ENCODE data around the gene OTOS.

OTOS gene

DNA sequence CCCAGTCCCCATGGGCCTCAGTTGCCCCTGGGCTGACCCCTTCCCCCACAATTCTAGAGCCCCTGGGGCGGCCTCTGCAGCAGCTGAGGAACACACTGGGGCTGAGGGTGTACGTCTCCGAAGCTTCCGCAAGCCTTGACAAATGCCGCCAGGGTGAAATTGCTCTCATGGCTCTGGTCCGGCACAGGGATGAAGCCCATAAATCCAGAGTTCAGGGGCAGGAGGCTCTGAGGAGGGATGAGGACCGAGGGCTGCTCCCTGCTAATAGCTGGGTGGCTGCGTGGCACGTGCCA lies 27.1 kb upstream of the OTOS start:
- no peak for DNase-seq (ENCODE audit: low spot score)

DNA sequence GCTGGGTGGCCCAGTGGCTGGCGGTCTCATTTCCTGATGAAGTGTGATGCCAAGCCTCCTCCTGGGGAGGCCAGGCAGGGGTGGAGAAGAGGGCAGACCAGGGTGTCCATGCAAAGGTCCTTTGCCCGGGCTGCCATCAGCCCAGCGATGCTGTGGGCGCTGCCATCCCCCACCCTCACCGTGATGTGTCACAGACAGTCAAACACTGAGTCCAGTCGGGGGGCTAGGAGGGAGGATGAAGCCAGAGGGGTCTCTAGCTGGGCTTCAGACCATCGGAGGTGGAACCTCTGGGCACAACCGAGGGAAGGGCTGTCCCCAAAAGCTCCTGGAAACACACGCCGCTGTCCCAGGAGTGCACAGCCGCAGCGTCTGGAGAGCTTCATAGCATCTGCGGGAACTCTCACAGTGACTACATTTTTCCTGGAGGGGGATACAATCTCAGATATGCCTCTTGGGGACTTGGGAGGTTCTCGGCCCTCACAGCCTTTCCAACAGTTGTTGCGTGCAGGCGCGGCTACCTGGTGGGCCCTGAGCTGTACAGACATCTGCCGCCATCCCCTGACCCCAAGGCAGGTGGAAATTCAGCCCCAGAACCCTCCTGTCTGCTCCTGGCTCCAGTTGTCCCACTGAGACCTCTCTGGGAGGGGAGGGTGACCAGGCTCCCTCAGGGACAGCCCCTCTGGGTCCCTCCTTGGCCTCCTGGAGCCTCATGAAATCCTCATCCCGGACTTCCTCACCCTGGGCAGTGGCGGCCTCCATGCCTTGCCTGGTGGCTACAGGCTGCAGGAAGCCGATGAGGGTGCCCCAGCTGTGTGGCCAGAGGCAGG lies 26.5 kb upstream of the OTOS start:
- no peak for DNase-seq (ENCODE audit: low spot score)

DNA sequence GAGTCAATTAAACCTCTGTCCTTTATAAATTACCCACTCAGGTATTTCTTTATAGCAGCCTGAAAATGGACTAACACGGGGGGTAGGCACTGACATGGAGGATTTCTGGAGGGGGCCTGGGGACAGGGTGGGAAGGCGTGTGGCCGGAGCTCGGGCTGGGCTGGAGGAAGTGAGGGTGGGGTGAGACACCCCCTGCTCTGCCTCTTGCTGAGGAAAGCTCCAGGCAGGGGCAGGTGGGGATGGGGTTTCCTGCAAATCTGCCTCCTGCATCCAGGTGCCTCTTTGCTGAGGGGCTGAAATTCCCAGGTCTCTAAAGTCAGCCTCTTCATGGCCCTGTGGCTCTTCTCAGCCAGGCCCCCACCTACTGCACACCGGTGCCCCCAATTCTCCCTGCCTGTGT lies 25.7 kb upstream of the OTOS start:
- no peak for DNase-seq (ENCODE audit: low spot score)

DNA sequence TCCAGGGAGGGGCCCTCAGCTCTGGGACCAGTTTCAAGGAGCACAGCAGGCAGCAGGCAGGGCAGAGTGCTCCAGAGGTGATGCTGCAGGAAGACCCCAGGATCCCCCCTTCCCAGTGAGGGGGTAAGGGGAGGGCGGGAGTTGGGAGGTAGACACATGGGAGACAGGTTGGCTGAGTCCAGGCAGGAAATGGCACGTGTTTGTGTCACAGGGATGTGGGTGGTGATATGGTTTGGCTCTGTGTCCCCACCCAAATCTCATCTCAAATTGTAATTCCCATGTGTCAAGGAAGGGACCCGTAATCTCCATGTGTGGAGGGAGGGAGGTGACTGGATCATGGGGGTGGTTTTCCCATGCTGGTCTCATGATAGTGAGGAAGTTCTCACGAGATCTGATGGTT lies 25.2 kb upstream of the OTOS start:
- no peak for DNase-seq (ENCODE audit: low spot score)

DNA sequence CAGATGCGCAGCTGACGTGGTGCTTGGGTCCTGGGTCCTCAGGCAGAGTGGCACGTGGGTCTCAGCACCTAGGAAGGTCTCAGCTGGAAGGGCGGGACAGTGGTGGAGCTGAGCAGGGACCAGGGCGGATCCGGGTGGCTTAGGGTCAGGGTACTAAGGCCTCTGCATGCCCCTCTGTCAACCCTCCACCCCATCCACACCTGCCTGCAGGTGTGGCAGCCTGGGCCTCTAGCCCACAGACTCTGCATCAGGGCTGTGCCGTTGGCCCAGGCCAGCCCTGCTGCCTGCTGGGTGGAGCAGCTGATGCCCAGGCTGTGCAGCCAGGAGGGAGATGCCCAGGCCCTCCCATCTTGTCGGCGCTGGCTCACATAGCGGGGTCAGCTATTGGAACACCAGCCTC lies 24.6 kb upstream of the OTOS start:
- no peak for DNase-seq (ENCODE audit: low spot score)

DNA sequence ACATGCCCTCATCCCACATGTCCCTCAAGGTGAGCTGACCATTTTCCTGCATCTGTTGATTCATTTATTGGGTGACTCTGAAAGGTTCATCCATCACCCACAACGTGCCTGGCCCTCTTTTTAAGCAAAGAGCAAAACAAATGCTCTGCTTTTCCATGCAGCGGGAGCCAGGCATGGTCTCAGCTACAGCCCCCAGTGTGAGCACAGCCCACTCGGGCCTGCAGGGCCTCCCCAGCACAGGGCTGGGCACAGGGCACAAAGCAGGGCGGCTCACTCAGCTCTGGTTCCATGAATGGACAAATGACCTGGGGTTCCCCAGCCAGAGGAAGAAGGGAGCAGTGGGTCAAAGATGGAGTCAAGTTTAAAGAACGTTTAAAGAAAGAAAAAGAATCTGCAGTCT lies 24.1 kb upstream of the OTOS start:
- no peak for DNase-seq (ENCODE audit: low spot score)

DNA sequence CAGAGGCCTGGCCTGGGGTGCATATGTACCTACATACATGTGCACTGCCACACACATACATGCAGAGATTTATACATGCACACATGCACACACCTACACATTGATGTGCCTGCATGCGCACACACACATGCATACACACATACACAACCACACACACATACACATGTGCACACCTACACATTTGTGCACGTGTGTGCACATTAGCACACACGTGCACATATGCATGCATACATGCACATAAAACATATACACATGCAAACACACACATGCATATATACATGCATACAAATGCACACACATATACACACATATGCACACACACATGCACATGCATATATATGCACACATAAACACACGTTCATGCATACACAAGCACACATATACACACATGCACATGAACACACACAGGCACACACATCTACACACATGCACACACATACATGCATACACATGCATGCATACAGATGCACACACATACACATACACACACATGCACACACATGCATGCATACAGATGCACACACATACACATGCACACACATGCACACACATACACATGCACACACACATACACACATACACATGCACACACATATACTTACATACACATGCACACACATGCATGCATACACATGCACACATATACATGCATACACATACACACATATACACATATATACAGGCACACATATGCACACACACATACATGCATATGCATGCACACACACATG lies 23.6 kb upstream of the OTOS start:
- no peak for DNase-seq (ENCODE audit: low spot score)

DNA sequence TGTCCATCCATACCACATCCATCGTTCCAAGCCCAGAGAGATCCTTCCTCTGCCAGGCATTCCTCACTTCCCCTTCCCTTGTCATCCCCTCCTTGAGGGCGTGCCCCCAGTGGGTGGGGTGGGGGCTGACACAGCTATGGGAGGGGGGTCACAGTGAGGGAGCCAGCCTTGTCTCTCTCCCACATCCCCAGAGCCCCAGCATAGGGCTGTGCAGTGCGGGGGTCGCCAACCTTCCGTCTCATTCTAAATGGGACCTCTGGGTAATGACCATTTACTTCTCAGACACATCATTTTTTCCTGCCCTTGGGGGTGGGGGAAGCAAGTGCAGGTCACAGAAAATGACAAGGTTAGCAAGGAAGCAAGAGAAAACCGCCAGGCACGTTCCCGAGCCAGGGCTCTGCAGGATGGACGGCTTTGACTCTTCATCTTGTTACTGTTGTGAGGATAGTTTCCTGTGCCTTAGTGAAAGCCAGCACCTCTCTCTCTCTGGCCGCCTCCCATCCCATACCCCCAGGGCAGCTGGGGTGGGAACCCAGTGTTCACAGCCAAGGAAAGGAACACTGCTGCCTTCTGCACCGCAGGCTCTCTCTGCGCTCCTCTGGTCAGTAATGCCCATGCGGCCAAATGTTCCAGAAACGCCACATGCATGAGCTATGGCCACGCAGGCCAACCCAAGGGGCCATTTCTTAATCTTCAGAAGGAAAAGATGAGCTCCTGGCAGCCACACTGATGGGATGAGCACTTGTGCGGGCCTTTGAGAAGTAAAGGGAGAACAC lies 22.7 kb upstream of the OTOS start:
- no peak for DNase-seq (ENCODE audit: low spot score)

DNA sequence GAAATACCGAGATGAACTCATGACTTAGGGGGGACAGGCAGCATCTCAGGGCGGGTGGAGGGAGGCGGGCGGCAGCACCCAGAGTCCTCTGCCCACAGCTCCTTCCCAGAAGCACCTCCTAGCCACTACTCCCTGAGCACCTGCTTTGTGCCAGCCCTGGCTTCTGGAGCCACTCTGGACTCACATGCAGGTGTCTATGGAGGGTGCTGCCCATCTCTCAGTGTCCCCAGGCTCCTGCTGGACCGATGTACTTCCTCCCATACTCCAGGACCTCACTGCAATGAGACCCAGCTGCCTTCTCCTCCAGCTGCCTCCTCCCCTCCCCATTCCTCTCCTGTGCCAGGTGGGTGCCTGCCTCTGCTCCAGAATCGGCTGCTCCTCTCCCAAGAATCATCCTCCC lies 22.1 kb upstream of the OTOS start:
- no peak for DNase-seq (ENCODE audit: low spot score)

DNA sequence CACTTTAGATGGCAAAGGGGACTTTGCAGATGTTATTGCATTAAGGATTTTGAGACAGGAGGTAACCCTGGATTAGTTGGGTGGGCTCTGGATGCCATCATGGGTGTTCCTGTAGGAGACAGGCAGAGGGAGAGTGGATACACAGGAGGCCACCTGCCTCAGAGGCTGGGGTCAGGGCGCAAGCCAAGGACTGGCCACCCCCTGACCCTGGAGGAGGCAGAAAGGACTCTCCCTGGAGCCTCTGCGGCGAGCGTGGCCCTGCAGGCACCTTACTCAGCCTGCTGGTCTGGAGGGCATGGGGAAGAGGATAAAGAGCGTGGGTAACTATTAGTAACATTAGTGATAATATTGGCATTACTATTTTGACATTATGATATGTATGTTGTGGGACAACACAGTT lies 21.6 kb upstream of the OTOS start:
- DNase-seq (ENCODE audit: low spot score) = no peak

DNA sequence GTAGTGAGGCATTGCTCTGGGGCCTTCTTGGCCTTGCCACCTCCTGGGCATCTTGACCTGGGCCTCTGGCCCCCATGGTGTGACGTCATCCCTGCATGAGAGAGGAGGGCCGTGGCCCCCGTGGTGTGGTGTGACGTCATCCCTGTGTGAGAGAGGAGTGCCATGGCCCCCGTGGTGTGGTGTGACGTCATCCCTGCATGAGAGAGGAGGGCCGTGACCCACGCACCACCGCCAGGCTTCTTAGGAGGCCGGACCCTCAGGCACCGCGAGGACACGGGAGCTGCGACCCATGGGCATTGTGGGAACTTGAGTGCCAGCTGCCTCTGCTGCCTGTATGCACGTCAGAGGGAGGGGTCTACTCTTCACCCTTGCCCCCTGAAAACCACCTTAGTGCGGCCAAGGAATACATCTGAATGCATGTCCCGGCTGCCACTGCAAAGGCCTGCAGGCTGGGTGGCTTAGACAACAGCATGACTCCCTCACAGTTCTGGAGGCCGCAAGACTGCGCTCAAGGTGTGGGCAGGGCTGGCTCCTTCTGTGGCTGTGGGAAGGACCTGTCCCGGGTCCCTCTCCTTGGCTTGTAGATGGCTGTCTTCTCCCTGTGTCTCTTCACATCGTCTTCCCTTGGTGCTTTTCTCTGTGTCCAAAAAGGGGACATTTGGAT lies 20.8 kb upstream of the OTOS start:
- DNase-seq (ENCODE audit: low spot score) = no peak

DNA sequence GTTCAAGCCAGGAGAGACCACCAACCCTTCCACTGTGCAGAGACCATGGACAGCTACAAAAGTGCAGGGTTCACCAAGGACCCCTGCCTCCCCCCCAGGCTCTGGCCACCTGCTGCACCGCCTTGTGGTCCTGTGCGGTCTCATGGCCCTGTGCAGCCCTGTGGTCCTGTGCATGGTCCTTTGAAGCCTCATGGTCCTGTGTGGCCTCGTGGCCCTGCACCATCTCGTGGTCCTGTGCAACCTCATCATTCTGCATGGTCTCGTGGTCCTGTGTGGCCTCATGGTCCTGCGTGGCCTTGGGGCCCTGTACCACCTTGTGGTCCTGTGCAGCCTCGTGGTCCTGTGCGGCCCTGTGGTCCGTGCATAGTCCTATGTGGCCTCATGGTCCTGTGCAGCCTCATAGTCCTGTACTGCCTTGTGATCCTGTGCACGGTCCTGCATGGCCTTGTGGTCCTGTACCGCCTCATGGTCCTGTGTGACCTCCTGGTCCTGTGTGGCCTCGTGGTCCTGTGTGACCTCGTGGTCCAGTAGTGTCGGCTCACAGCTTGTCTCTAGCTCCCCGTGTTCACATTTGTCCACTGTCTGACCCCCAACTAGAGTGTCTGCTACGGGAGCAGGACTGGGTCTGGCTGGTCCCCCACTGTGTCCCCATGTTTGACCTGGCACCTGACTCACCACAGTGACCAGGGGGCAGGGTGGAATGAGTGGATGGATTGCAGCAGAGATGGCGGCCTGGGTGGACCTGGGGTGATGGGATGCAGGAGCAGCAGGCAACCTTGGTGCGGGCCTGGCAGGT lies 20.0 kb upstream of the OTOS start:
- DNase-seq (ENCODE audit: low spot score) = no peak

DNA sequence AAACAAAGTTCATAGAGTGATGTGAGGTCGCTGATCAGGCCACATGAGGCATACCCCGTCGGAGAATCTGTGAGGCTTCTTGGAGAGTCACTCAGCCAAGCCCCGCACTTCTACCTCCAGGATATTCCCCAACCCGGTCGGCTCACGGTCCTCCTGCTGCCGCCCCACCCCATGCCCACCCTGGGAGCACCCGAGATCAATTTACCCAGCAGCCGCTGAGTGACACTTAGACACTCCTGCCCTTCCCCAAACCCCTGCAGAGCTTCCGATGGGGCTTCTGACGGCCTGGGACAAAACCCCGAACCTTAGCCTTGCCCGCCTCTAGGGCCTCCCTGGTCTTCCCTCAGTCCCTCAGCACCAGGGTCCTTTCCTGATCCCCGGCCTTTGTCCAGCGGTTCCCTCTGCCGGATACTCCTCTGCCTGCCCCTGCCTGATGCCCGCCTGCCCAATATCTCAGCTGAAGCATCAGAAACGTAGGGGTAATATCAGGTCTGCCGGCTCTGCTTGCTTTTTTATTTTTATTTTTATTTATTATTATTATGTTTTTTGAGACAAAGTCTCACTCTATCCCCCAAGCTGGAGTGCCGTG lies 18.9 kb upstream of the OTOS start:
- no peak for DNase-seq (ENCODE audit: low spot score)

DNA sequence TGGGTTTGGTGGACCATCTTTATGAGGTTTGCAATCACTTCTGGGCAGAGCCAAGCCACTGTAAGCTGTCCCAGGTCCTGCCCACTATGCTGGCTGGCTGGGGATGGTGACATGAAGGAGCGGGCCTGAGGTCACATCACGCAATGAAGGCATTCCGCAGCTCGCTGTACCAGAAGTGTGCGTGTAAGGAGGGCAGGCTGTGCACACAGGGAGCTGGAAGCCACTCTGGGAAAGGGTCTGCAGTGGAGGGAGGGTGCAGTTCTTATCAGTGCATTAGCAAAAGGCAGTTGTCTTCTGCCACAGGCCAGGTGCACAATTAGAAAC lies 16.7 kb upstream of the OTOS start:
- no peak for DNase-seq (ENCODE audit: low spot score)

DNA sequence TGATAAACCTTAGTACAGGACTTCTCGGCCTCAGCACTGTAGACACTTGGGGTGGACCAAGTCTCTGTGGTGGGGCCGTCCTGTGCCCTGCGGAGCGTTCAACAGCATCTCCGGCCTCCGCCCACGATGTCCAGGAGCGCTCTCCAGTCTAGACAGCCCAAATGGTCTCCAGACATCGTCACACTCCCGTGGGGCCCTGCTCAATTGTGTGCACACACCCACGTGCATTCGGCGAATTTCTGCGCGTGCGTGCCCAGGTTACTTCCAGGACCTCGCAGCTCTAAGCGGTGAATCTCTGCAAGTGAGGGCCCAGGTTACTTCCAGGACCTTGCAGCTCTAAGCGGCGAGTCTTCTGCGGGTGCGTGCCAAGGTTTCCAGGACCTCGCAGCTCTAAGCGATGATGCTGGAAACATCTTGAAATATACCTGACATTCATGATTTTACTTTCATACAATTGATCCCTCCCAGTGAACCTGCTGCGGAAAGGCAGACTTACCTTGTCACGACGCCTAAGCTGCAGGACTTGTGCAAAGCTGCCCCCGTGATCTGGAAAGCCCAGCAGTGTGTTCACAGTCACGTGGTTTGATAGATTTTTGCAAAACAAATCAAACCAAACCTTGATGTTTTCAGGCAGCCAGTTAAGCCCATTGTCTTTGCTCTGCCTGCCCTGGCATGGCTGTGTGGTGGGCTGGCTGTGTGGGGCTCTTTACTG lies 16.1 kb upstream of the OTOS start:
- no peak for DNase-seq (ENCODE audit: low spot score)

DNA sequence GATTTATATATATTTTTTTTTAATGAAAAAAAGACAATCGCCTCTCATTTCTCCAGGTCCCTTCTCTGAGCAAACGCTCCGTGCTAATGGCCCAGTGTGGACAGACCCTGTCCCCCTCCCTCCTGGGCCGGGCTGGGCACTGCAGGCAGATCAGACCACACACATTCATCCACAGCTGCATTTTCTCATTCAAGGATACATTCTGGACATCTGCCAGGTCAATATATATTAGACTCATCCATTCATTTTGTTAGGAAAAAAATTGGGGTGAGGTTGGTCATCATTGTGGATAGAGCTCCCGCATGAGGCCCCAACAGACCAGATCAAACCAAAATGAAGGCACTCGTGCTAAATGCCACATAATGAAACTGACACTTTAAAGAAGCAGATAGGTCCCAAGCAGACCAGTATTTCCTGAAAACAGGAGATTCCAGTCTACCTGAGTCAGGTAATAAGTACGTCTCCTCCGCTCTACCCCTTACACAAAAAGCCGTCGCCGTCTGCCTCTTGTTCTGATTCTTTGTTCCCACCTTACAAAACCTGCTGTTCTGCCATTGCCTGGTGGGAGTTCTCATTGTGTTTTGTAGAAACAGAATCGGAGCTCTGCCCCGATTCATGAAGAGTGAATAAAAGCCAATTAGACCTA lies 15.4 kb upstream of the OTOS start:
- no peak for DNase-seq (ENCODE audit: low spot score)

DNA sequence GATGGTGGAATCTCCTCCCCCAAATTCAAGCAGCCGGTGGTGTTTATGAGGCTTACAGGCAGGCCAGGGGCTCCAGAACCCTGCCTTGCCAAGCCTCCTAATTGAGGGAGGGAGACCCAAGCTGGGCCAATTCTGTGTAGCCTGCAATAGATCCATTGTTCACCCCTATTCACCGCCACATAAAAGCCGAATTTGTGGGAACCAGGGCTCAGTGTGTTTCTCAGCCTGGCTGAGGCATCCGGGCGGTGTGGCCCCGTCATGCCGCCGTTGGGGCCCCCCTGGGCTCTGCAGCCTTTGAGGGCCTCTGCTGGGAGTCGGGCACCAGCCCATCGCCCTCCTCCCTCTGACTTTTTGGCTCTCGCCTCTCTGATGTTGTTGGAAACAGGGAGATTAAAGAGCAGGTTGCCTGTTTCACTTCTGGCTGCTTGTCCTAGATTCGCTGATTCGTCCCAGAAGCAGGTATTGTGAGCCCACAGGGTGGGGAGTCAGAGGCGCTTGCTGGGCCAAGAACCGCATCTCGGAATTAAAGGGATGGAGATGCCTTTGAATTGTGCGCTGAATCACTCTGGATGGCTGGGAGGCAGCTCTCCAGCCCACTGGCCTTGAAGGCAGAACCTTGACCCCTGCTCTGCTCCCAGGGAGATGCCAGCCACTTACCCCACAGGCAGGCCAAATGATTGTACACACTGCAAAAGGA lies 14.7 kb upstream of the OTOS start:
- no peak for DNase-seq (ENCODE audit: low spot score)

DNA sequence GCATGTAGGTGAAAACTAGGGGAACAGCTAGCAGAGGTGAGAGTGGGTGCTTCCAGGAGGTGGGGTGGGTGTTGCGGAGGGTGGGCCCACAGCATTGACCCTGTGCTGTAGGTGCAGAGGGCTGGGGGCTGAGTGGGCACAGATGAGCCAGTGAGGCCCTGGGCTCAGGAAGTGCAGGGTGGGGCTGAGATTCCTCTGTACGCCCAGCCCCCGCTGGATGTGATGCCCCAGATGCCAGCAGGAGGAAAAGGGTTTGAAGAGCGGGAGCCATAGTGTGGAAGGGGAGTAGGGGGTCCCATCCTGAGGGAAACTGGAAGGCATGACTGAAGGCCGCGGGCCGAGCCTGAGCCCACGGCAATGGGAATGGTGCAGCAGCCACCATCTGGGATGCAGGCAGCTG lies 14.1 kb upstream of the OTOS start:
- no peak for DNase-seq (ENCODE audit: low spot score)

DNA sequence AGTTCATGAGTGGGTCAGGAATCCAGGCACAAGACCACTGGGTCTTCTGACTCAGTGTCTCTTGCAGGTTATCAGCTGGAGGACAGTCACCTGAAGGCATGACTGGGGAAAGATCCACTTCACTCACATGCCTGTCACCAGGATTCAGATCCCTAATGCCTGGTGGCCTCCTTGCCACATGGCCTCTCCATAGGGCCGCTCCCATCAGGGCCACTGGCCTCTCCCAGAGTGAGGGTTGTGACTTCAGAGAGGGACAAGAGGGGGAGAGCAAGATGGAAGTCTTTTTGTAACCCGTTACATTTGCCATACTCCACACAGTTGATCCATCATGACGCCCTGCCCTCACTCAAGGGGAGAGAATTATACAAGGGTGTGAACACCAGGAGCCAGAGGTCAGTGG lies 13.0 kb upstream of the OTOS start:
- no peak for DNase-seq (ENCODE audit: low spot score)

Measured in hematopoietic multipotent progenitor cell treated with erythropoietin and hydrocortisone succinate and interleukin-3 and kit ligand, for 15 days (in vitro differentiated cells).